ENCODE measurements around the gene TMX1.

- TF ChIP-seq CTCF (conservative IDR thresholded peaks at IDR 0.05) (no peak), EZH2 (IDR thresholded peaks at IDR 0.05; ENCODE audit: low read depth) (no peak)
Measured at GRCh38 chr14:51298895-51299294, 58.8 kb downstream of the TMX1 start.

Data from PC-9 (cell line).